ENCODE data around the gene SRSF2.
"Not testable (repeated sequence)": the region's sequence is repeated elsewhere in the genome, so short reads cannot be mapped to it uniquely, and the experiment has no call there.

Gene SRSF2

GRCh38 chr17:76701471-76701967, 35.6 kb downstream of the SRSF2 start:
- peak overlapping the region; percentile 91 for H2BK15ac ChIP-seq (ENCODE audit: low read length)
- peak overlapping the region; percentile 81 for H2AFZ ChIP-seq (ENCODE audit: low read length)
- peak overlapping the region; percentile 83 for H3K27ac ChIP-seq (replicated peaks; ENCODE audit: low read length)
- peak overlapping the region; percentile 73 for H2BK12ac ChIP-seq (ENCODE audit: low read length)
- peak overlapping the region; percentile 80 for H3K18ac ChIP-seq (ENCODE audit: low read length)
- H3K79me1 ChIP-seq (ENCODE audit: low read depth, low read length): peaks cover 2% of the 10 kb centered on the region
- peak overlapping the region; percentile 84 for H2AK5ac ChIP-seq (ENCODE audit: low read depth, low read length)
- no peaks in the 10 kb centered on the region for H3K27me3 ChIP-seq (ENCODE audit: control insufficient read depth in 3 of 3, insufficient read depth in 3 of 3, low read depth in 1 of 3, low read length in 3 of 3)
- peaks cover 0 to 3% of the 10 kb centered on the region in 2 donors for H3K9me3 ChIP-seq (replicated peaks in 1 of 2; ENCODE audit: control insufficient read depth in 2 of 2, insufficient read depth in 1 of 2, low read depth in 1 of 2, low read length in 2 of 2)
- WGBS, 2 donors (ENCODE audit: extremely low coverage in 2 of 2, insufficient read length in 2 of 2, insufficient replicate concordance in 1 of 2): no CpG with 5 or more reads among the region's 11 CpGs
- H3K36me3 ChIP-seq (replicated peaks in 1 of 2; ENCODE audit: control insufficient read depth in 2 of 2, insufficient read depth in 2 of 2, low read length in 2 of 2): no peaks in the 10 kb centered on the region
- peak overlapping the region; percentile 34 for H3K23ac ChIP-seq (ENCODE audit: low read depth, low read length, poor library complexity)
- peak overlapping the region; percentile 69 for H2BK5ac ChIP-seq (ENCODE audit: low read length)
- peak overlapping the region; percentile 41 for H3K4me2 ChIP-seq (ENCODE audit: insufficient read depth, low read length, poor library complexity, severe bottlenecking)
- peak overlapping the region in 1 of 2 donors; percentile 44 for H3K4me3 ChIP-seq (ENCODE audit: low read length in 2 of 2)
- no peak overlapping the region for H4K8ac ChIP-seq (ENCODE audit: low read depth, low read length)
- no peak overlapping the region for H4K91ac ChIP-seq (ENCODE audit: low read depth, low read length, poor library complexity)
- H3K4ac ChIP-seq (ENCODE audit: low read length): no peak overlapping the region
- H2BK120ac ChIP-seq (ENCODE audit: low read depth, low read length): peak overlapping the region; percentile 23
- no peak for DNase-seq (ENCODE audit: low spot score)
- H3K4me1 ChIP-seq (ENCODE audit: control insufficient read depth in 2 of 2, insufficient read depth in 1 of 2, low read depth in 1 of 2, low read length in 2 of 2): peaks cover 36% of the 10 kb centered on the region in 2 donors
- peak overlapping the region; percentile 10 for H3K14ac ChIP-seq (ENCODE audit: low read length)
- H3K9ac ChIP-seq (ENCODE audit: low read depth, low read length, poor library complexity): peak overlapping the region; percentile 47

DNA sequence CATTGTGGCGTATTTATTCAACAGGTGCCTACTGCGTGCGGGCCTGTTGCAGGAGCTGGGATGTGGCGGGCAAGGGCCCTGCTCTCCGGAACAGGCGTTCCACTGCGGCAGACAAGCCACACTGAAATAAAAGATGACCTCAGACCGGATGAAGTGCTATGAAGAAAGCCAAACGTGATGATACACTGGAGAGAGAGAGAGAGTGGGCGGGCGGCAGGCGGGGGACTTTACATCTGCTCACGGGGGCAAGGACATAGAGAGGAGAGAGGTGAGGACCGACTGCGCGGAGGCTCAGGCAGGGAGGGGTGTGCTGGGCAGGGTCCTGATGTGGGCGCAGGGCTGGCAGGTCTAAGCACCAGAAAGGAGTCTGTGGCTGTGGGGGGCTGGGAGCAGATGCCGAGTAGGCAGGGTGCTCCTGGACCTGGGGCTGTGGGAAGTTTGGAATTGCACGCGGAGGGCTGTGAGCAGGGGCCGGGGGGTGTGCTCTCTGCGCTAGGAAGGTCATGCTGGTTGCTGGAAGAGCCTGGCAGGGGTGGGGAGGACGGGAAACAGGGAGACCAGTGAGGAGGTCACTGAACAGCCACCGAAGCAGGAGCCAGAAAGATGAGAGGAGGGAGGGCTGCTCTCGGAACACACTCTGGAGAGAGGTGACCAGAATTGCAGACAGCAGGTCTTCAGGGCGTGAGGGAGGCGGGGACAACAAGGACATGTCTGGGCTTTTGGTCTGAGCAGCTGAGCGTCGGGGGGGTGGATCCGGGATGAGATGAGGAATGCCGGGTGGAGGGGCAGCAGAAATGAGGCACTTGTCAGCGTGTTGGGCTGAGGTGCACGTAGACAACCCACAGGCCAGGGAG, 36.3 kb downstream of the SRSF2 start:
- Histone ChIP-seq H2AFZ (ENCODE audit: low read length) (peak overlapping the region; percentile 81), H3K27ac (replicated peaks; ENCODE audit: low read length) (peak overlapping the region; percentile 83), H3K4me1 (ENCODE audit: control insufficient read depth in 2 of 2, insufficient read depth in 1 of 2, low read depth in 1 of 2, low read length in 2 of 2) (peaks cover 36 to 37% of the 10 kb centered on the region in 2 donors), H4K8ac (ENCODE audit: low read depth, low read length) (no peak overlapping the region), H3K9me3 (replicated peaks in 1 of 2; ENCODE audit: control insufficient read depth in 2 of 2, insufficient read depth in 1 of 2, low read depth in 1 of 2, low read length in 2 of 2) (peaks cover 0 to 3% of the 10 kb centered on the region in 2 donors), H3K36me3 (replicated peaks in 1 of 2; ENCODE audit: control insufficient read depth in 2 of 2, insufficient read depth in 2 of 2, low read length in 2 of 2) (no peaks in the 10 kb centered on the region), H3K4me3 (ENCODE audit: low read length in 2 of 2) (peak overlapping the region in 1 of 2 donors; percentile 44), H3K14ac (ENCODE audit: low read length) (peak overlapping the region; percentile 10), H2BK5ac (ENCODE audit: low read length) (peak overlapping the region; percentile 69), H2BK120ac (ENCODE audit: low read depth, low read length) (peak overlapping the region; percentile 97), H3K27me3 (ENCODE audit: control insufficient read depth in 3 of 3, insufficient read depth in 3 of 3, low read depth in 1 of 3, low read length in 3 of 3) (no peaks in the 10 kb centered on the region), H3K9ac (ENCODE audit: low read depth, low read length, poor library complexity) (peak overlapping the region; percentile 47), H4K91ac (ENCODE audit: low read depth, low read length, poor library complexity) (no peak overlapping the region), H3K4me2 (ENCODE audit: insufficient read depth, low read length, poor library complexity, severe bottlenecking) (peak overlapping the region; percentile 41), H3K18ac (ENCODE audit: low read length) (peak overlapping the region; percentile 80), H2BK12ac (ENCODE audit: low read length) (peak overlapping the region; percentile 73), H2BK15ac (ENCODE audit: low read length) (peak overlapping the region; percentile 91), H3K23ac (ENCODE audit: low read depth, low read length, poor library complexity) (peak overlapping the region; percentile 34), H3K4ac (ENCODE audit: low read length) (peak overlapping the region; percentile 46), H3K79me1 (ENCODE audit: low read depth, low read length) (no peaks in the 10 kb centered on the region), H2AK5ac (ENCODE audit: low read depth, low read length) (peak overlapping the region; percentile 84)
- no peak for DNase-seq (ENCODE audit: low spot score)
- no CpG with 5 or more reads among the region's 33 CpGs for WGBS, 2 donors (ENCODE audit: extremely low coverage in 2 of 2, insufficient read length in 2 of 2, insufficient replicate concordance in 1 of 2)

DNA sequence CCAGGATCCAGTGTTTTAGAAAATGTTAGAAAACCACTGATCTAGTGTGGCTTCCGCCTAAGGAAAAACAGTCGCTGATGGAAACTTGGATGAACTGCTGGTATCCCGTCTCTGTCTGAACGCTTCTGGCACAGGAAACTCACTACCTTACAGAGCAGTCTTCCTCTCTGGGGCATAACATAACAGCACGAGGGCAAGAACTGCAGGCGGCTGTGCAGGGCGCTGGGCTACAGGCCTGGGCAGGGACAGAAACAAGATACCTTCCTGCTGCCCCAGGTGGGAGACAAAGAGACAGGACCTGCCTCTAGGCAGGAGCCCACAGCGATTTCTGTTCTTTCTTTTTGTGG, 36.9 kb downstream of the SRSF2 start:
- Histone ChIP-seq H3K4me1 (ENCODE audit: control insufficient read depth in 2 of 2, insufficient read depth in 1 of 2, low read depth in 1 of 2, low read length in 2 of 2) (peaks cover 36 to 41% of the 10 kb centered on the region in 2 donors), H3K4ac (ENCODE audit: low read length) (no peak overlapping the region), H2BK5ac (ENCODE audit: low read length) (no peak overlapping the region), H3K4me2 (ENCODE audit: insufficient read depth, low read length, poor library complexity, severe bottlenecking) (no peak overlapping the region), H2AK5ac (ENCODE audit: low read depth, low read length) (peak overlapping the region; percentile 24), H3K36me3 (replicated peaks in 1 of 2; ENCODE audit: control insufficient read depth in 2 of 2, insufficient read depth in 2 of 2, low read length in 2 of 2) (no peaks in the 10 kb centered on the region), H3K9me3 (replicated peaks in 1 of 2; ENCODE audit: control insufficient read depth in 2 of 2, insufficient read depth in 1 of 2, low read depth in 1 of 2, low read length in 2 of 2) (peaks cover 0 to 3% of the 10 kb centered on the region in 2 donors), H3K23ac (ENCODE audit: low read depth, low read length, poor library complexity) (no peak overlapping the region), H2BK120ac (ENCODE audit: low read depth, low read length) (peak overlapping the region; percentile 97), H2BK15ac (ENCODE audit: low read length) (no peak overlapping the region), H3K4me3 (ENCODE audit: low read length in 2 of 2) (peak overlapping the region in 1 of 2 donors; percentile 44), H3K14ac (ENCODE audit: low read length) (no peak overlapping the region), H3K27me3 (ENCODE audit: control insufficient read depth in 3 of 3, insufficient read depth in 3 of 3, low read depth in 1 of 3, low read length in 3 of 3) (no peaks in the 10 kb centered on the region), H3K79me1 (ENCODE audit: low read depth, low read length) (no peaks in the 10 kb centered on the region), H3K9ac (ENCODE audit: low read depth, low read length, poor library complexity) (no peak overlapping the region), H3K27ac (replicated peaks; ENCODE audit: low read length) (peak overlapping the region; percentile 83), H3K18ac (ENCODE audit: low read length) (peak overlapping the region; percentile 4), H4K91ac (ENCODE audit: low read depth, low read length, poor library complexity) (no peak overlapping the region), H2AFZ (ENCODE audit: low read length) (peak overlapping the region; percentile 81), H4K8ac (ENCODE audit: low read depth, low read length) (no peak overlapping the region), H2BK12ac (ENCODE audit: low read length) (no peak overlapping the region)
- DNase-seq (ENCODE audit: low spot score): no peak
- no CpG with 5 or more reads among the region's 8 CpGs for WGBS, 2 donors (ENCODE audit: extremely low coverage in 2 of 2, insufficient read length in 2 of 2, insufficient replicate concordance in 1 of 2)

GRCh38 chr17:76698466-76698977, 38.6 kb downstream of the SRSF2 start:
- Histone ChIP-seq H2AFZ (ENCODE audit: low read length) (peak overlapping the region; percentile 84), H3K27ac (replicated peaks; ENCODE audit: low read length) (peak overlapping the region; percentile 83), H2AK5ac (ENCODE audit: low read depth, low read length) (peak overlapping the region; percentile 58), H3K18ac (ENCODE audit: low read length) (peak overlapping the region; percentile 68), H3K4me1 (ENCODE audit: control insufficient read depth in 2 of 2, insufficient read depth in 1 of 2, low read depth in 1 of 2, low read length in 2 of 2) (peaks cover 36 to 43% of the 10 kb centered on the region in 2 donors), H2BK5ac (ENCODE audit: low read length) (peak overlapping the region; percentile 17), H2BK15ac (ENCODE audit: low read length) (peak overlapping the region; percentile 70)
- H3K9me3 ChIP-seq (replicated peaks in 1 of 2; ENCODE audit: control insufficient read depth in 2 of 2, insufficient read depth in 1 of 2, low read depth in 1 of 2, low read length in 2 of 2); H3K23ac ChIP-seq (ENCODE audit: low read depth, low read length, poor library complexity); H3K36me3 ChIP-seq (replicated peaks in 1 of 2; ENCODE audit: control insufficient read depth in 2 of 2, insufficient read depth in 2 of 2, low read length in 2 of 2); H3K27me3 ChIP-seq (ENCODE audit: control insufficient read depth in 3 of 3, insufficient read depth in 3 of 3, low read depth in 1 of 3, low read length in 3 of 3); H3K4me3 ChIP-seq (ENCODE audit: low read length in 2 of 2); H3K79me1 ChIP-seq (ENCODE audit: low read depth, low read length); H3K4me2 ChIP-seq (ENCODE audit: insufficient read depth, low read length, poor library complexity, severe bottlenecking); H3K4ac ChIP-seq (ENCODE audit: low read length); H4K91ac ChIP-seq (ENCODE audit: low read depth, low read length, poor library complexity); H3K9ac ChIP-seq (ENCODE audit: low read depth, low read length, poor library complexity); H4K8ac ChIP-seq (ENCODE audit: low read depth, low read length); H2BK120ac ChIP-seq (ENCODE audit: low read depth, low read length); H2BK12ac ChIP-seq (ENCODE audit: low read length); DNase-seq (ENCODE audit: low spot score); H3K14ac ChIP-seq (ENCODE audit: low read length): not testable (repeated sequence)
- no CpG with 5 or more reads among the region's 7 CpGs for WGBS, 2 donors (ENCODE audit: extremely low coverage in 2 of 2, insufficient read length in 2 of 2, insufficient replicate concordance in 1 of 2)
